Mononuclear cell (primary cell): ENCODE results near the gene GRK7. TPM values are rescaled to one million over a fixed set of nuclear protein-coding genes. Genes with fewer than 3 reads are reported as not detected.

Experiments used
- H3K27me3 ChIP-seq: 2 replicates; pipeline ENCODE4 v1.6.0; 2011; ENCODE audit warnings: low read length, control low read depth; ENCODE audit not compliant: insufficient read depth
- H3K4me1 ChIP-seq: 2 replicates; pipeline ENCODE4 v1.5.1; 2011; ENCODE audit warnings: mild to moderate bottlenecking, low read length, control low read depth; ENCODE audit not compliant: insufficient read depth
- H3K4me3 ChIP-seq: 2 replicates; pipeline ENCODE4 v1.5.1; 2011; ENCODE audit warnings: mild to moderate bottlenecking, low read length, moderate library complexity
- H3K9me3 ChIP-seq: 2 replicates; pipeline ENCODE4 v1.5.1; 2011; ENCODE audit warnings: low read depth, mild to moderate bottlenecking, control low read depth, low read length
- total RNA-seq: library from RNA; depleted of rRNA; stranded (reverse); fragments of >200 nt; gene quantifications from one replicate; pipeline ENCODE4 v1.2.3, GENCODE V29; 2012

The GRK7 gene
- total RNA-seq, 1 donor: 0.10 TPM

DNA sequence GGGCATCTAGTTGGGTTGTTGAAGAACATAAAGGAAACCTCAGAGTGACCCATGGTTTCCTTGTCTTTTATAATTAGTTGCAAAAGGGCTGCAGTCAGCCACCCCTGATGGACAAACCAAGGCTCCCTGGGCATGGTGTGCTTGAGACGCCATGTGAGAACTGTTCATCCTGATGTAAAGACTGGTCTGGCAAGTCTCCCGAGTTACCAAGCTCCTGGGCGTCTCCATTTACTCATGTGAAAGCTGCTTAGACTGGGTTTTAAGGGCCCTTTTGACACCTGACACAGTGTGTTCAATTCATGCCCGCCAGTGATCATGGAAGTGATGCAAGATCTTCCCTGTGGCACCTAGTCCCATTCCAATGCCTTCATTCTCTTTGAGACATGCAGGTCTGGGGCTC is 49.4 kb downstream of the GRK7 start:
- Histone ChIP-seq H3K4me1 (no peaks in the 10 kb centered on the region), H3K4me3 (no peak overlapping the region), H3K9me3 (peaks cover 4% of the 10 kb centered on the region), H3K27me3 (peaks cover 5% of the 10 kb centered on the region)

Other genes starting within 250 kb of the GRK7 start
- gene RNF7, start 25.1 kb upstream of the GRK7 start, total RNA-seq: 68.8 TPM
- gene ATP1B3, start 113.2 kb downstream of the GRK7 start, total RNA-seq: 16.8 TPM